WI38 (cell line): ENCODE results near the gene SIRT4.

Experiments used
- H3K4me3 ChIP-seq: 2 replicates; pipeline ENCODE4 v1.5.1; 2011; ENCODE audit warnings: low read depth, mild to moderate bottlenecking, control low read depth, low read length
- CTCF ChIP-seq: IDR thresholded peaks from 2 replicates; pipeline ENCODE4 v1.5.1; 2012; ENCODE audit warnings: low read depth, mild to moderate bottlenecking, control low read depth, low read length

SIRT4 gene

GRCh38 chr12:120314220-120314619 lies 12.1 kb downstream of the SIRT4 start:
- H3K4me3 ChIP-seq = no peak overlapping the region
- TF ChIP-seq CTCF = no peak; the same call in 1 of the 2 replicates

DNA sequence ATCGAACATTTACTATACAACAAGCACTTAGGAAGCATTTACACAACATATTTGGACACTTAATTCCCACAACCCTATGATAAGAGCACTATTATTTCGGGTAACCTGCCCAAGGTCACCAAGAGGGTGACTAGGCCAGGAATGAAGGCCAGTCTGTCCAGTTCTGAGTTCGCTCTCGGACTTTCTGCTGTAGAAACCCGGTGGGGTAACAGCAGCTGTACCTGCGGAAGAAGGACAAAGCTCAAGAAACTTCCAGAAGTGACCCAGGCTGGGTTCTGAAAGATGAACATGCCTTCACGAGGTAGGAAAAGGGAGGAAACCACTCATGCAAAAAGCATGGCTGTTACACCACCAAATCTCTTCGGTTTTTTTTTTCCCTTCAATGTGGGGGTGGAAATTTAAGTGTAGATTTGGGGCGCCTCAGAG lies 14.7 kb downstream of the SIRT4 start:
- no peak for TF ChIP-seq CTCF
- peak overlapping the region; percentile 67 for H3K4me3 ChIP-seq

GRCh38 chr12:120317224-120318105 lies 15.3 kb downstream of the SIRT4 start:
- TF ChIP-seq CTCF = peak; percentile 49; the same call in 1 of the 2 replicates
- H3K4me3 ChIP-seq = peak overlapping the region; percentile 67

GRCh38 chr12:120321382-120322202 lies 19.5 kb downstream of the SIRT4 start:
- no peak for TF ChIP-seq CTCF
- H3K4me3 ChIP-seq = no peak overlapping the region

GRCh38 chr12:120323772-120324171 lies 21.7 kb downstream of the SIRT4 start:
- TF ChIP-seq CTCF = no peak
- no peak overlapping the region for H3K4me3 ChIP-seq

GRCh38 chr12:120324841-120325417 lies 22.8 kb downstream of the SIRT4 start:
- TF ChIP-seq CTCF = no peak
- H3K4me3 ChIP-seq = no peak overlapping the region
